ENCODE results near the gene ZBTB20.

Gene ZBTB20

DNA sequence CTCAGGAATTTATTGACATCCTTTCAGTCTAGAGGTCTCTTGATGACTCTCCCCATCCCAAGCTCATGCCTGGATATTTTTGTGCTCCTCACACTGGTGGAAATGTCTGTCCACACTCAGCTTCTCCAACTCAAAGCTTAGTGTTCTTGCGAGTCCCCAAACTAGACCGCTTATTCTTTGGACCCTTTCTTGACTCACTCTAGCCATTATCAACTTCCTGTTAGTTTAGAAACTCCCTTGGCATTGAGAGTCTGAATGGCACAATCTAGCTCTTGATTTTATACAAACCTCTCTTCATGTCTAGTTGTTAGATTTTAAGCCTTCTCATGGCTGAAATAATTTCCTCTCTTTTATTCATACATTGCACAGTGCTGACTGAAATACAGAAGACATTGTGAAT is 833.7 kb downstream of the ZBTB20 start:
- Histone ChIP-seq H3K9ac (ENCODE audit: low read depth, low read length) (no peak overlapping the region), H3K4me1 (ENCODE audit: insufficient read depth, low read length) (peaks cover 7% of the 10 kb centered on the region), H3K27ac (ENCODE audit: low read depth, low read length) (no peak overlapping the region), H3K36me3 (ENCODE audit: insufficient read depth, low read length) (no peaks in the 10 kb centered on the region), H3K4me3 (ENCODE audit: low read length) (no peak overlapping the region), H3K27me3 (ENCODE audit: insufficient read depth, low read length) (no peaks in the 10 kb centered on the region), H3K9me3 (ENCODE audit: insufficient read depth, low read depth, low read length) (no peaks in the 10 kb centered on the region)
- 97% methylated on average over 2 of the region's 2 CpGs for WGBS

DNA sequence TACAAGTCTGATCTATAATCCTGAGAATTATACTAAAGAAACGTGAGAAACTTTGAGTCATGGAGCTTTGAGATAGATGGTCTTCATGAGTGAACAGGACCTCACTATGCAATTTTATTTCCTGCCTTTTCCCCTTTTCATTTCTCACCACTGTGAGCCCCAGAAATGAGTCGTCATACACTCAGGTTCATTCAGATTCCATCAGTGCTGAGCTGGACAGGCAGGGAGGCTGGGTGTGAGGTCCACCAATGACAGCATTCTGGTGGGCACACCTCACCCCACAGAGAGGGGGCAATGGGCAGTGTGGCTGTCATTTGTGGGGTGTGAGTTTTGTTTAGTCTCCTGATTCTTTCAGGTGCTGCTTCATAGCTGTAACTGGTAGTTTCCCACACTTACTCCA is 836.4 kb downstream of the ZBTB20 start:
- Histone ChIP-seq H3K9ac (ENCODE audit: low read depth, low read length) (no peak overlapping the region), H3K9me3 (ENCODE audit: insufficient read depth, low read depth, low read length) (no peaks in the 10 kb centered on the region), H3K27me3 (ENCODE audit: insufficient read depth, low read length) (no peaks in the 10 kb centered on the region), H3K4me3 (ENCODE audit: low read length) (no peak overlapping the region), H3K27ac (ENCODE audit: low read depth, low read length) (no peak overlapping the region), H3K36me3 (ENCODE audit: insufficient read depth, low read length) (no peaks in the 10 kb centered on the region), H3K4me1 (ENCODE audit: insufficient read depth, low read length) (no peaks in the 10 kb centered on the region)
- 85% methylated on average over 2 of the region's 2 CpGs for WGBS

DNA sequence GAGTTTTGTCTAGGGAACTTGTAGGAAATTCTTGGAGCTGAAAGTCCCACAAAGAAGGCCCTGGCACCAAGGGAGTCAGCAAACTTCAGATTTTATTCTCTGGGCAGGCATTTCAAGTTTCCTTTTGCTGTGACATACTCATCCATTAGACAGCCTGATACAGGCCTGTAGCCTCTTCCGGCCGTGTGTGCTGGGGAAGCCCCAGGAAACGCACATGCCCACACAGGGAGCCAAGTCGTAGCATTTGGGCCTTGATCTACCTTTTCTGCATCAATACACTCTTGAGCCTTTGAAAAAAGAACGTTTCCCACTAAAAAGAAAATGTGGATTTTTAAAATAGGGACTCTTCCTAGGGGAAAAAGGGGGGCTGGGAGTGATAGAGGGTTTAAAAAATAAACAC is 838.3 kb downstream of the ZBTB20 start:
- Histone ChIP-seq H3K9ac (ENCODE audit: low read depth, low read length) (no peak overlapping the region), H3K27ac (ENCODE audit: low read depth, low read length) (no peak overlapping the region), H3K4me3 (ENCODE audit: low read length) (no peak overlapping the region), H3K9me3 (ENCODE audit: insufficient read depth, low read depth, low read length) (no peaks in the 10 kb centered on the region), H3K4me1 (ENCODE audit: insufficient read depth, low read length) (no peaks in the 10 kb centered on the region), H3K36me3 (ENCODE audit: insufficient read depth, low read length) (no peaks in the 10 kb centered on the region), H3K27me3 (ENCODE audit: insufficient read depth, low read length) (no peaks in the 10 kb centered on the region)
- WGBS, result 92% methylated on average over 5 of the region's 5 CpGs

DNA sequence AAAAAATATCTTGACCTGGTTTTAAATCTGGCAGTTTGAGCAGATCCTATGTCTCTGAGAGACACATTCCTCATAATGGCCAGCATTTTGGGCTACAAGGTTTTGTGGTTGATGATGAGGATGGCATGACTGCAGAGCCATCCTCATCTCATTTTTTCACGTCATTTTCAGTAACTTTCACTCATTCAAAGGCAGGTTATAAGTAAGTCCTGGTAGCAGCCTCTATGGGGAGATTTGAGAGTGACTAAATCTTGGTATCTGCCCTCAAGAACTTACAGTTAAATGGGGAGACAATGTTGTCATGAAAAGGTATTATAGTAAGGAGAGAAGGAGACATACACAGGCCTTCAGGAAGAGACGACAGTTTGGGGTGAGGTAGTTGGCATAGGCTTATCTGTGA is 838.7 kb downstream of the ZBTB20 start:
- Histone ChIP-seq H3K4me3 (ENCODE audit: low read length) (no peak overlapping the region), H3K36me3 (ENCODE audit: insufficient read depth, low read length) (no peaks in the 10 kb centered on the region), H3K4me1 (ENCODE audit: insufficient read depth, low read length) (no peaks in the 10 kb centered on the region), H3K9me3 (ENCODE audit: insufficient read depth, low read depth, low read length) (no peaks in the 10 kb centered on the region), H3K27me3 (ENCODE audit: insufficient read depth, low read length) (no peaks in the 10 kb centered on the region), H3K27ac (ENCODE audit: low read depth, low read length) (no peak overlapping the region), H3K9ac (ENCODE audit: low read depth, low read length) (no peak overlapping the region)
- 96% methylated on average over 1 of the region's 2 CpGs for WGBS

DNA sequence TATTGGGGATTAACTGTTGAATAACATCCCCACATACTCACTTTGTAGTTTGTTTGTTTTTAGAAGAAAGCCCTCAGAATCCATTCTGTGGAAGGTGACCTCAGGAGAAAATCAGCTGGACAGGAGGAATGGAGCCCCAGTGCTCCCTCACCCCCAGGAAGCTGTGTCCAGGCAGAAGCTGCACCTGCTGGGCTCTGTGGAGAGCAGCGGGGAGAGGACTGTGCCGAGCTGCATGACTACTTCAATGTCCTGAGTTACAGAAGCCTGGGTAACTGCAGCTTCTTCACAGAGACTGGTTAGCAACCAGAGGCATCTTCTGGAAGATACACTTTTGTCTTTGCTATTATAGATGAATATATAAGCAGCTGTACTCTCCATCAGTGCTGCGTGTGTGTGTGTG is 839.3 kb downstream of the ZBTB20 start:
- Histone ChIP-seq H3K27ac (ENCODE audit: low read depth, low read length) (no peak overlapping the region), H3K9ac (ENCODE audit: low read depth, low read length) (no peak overlapping the region), H3K9me3 (ENCODE audit: insufficient read depth, low read depth, low read length) (no peaks in the 10 kb centered on the region), H3K4me3 (ENCODE audit: low read length) (no peak overlapping the region), H3K27me3 (ENCODE audit: insufficient read depth, low read length) (no peaks in the 10 kb centered on the region), H3K36me3 (ENCODE audit: insufficient read depth, low read length) (no peaks in the 10 kb centered on the region), H3K4me1 (ENCODE audit: insufficient read depth, low read length) (no peaks in the 10 kb centered on the region)
- 93% methylated on average over 2 of the region's 3 CpGs for WGBS

DNA sequence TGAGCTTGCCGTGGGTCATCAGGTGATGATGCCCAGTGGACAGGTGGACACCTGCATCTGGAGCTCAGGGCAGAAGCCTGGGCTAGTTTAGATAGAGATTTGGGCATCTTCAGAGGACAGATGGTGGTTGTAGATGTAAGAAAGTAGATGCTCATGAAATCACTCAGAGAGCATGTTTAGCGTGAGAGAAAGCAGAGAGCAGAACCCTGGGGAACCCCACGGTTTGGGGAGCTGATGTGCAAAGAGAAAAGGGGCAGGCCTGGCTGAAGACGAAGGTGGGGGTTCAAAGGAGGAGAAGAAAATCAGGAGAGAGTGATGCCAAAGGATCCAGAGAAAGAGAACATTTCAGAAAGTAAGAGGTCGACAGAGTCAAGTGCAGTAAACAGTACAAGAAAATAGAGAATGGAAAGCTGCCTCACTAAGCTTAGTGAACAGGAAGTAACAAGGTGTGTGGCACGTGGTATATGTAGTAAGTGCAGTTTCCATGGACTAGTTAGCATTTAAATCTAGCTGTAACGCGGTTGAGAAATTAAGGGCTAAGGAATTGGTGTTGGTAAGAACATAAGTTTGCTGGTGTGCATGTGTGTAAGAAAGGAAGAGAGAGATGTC is 839.8 kb downstream of the ZBTB20 start:
- no peaks in the 10 kb centered on the region for H3K9me3 ChIP-seq (ENCODE audit: insufficient read depth, low read depth, low read length)
- H3K36me3 ChIP-seq (ENCODE audit: insufficient read depth, low read length), result no peaks in the 10 kb centered on the region
- no peaks in the 10 kb centered on the region for H3K27me3 ChIP-seq (ENCODE audit: insufficient read depth, low read length)
- H3K4me3 ChIP-seq (ENCODE audit: low read length), result no peak overlapping the region
- H3K9ac ChIP-seq (ENCODE audit: low read depth, low read length), result no peak overlapping the region
- H3K4me1 ChIP-seq (ENCODE audit: insufficient read depth, low read length), result no peaks in the 10 kb centered on the region
- 90% methylated on average over 8 of the region's 8 CpGs for WGBS
- H3K27ac ChIP-seq (ENCODE audit: low read depth, low read length), result no peak overlapping the region

DNA sequence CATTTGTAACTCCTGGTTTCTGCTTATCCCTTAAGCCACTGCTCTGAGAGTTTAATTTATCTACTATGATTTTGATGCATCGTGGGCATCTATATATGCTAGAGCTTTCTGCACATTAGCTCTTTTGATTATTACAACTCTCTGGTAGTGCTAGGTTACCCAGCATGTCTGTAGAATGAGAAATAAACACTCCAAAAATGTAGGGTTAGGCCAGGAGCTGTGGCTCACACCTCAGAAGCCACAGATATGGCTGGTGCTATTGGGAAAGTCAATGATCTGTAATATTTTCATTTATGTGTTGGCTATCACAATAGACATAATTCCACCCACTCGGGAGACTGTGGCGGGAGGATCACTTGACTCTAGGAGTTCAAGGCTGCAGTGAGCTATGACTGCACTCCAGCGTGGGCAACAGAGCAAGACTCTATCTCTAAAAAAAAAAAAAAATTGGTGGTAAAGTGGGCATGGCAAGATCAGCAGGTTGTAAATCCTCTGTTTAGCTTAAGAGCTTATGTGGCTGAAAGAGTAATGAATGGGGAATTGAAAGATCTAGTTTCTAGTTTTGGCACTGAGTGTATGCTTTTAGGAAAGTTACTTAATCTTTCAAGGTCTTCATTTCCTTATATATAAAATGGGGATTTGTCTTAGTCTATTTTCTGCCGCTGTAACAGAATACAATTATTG is 847.0 kb downstream of the ZBTB20 start:
- Histone ChIP-seq H3K9me3 (ENCODE audit: insufficient read depth, low read depth, low read length) (no peaks in the 10 kb centered on the region), H3K36me3 (ENCODE audit: insufficient read depth, low read length) (no peaks in the 10 kb centered on the region), H3K4me1 (ENCODE audit: insufficient read depth, low read length) (no peaks in the 10 kb centered on the region), H3K4me3 (ENCODE audit: low read length) (no peak overlapping the region), H3K27ac (ENCODE audit: low read depth, low read length) (no peak overlapping the region), H3K27me3 (ENCODE audit: insufficient read depth, low read length) (no peaks in the 10 kb centered on the region), H3K9ac (ENCODE audit: low read depth, low read length) (no peak overlapping the region)
- WGBS, result 97% methylated on average over 5 of the region's 5 CpGs

DNA sequence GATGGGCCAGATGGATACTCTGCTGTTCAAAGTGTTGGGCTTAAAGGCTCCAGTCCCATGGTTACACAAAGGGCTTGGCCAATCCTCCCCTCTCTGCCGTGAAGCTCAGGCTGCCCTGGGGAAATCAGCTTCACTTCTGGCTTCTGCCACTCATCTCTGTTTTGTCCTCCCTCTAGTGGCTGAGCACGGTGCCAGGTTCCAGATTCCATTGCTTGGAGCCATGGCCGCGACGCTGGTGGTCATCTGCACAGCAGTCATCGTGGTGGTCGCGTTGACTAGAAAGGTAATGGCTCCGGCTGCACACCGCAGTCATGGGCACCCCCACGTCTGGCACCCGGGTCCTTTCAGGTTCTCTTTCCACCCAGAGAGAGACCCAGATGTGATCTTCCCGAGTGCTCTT is 847.7 kb downstream of the ZBTB20 start:
- Histone ChIP-seq H3K4me3 (ENCODE audit: low read length) (no peak overlapping the region), H3K36me3 (ENCODE audit: insufficient read depth, low read length) (no peaks in the 10 kb centered on the region), H3K27me3 (ENCODE audit: insufficient read depth, low read length) (no peaks in the 10 kb centered on the region), H3K9ac (ENCODE audit: low read depth, low read length) (no peak overlapping the region), H3K9me3 (ENCODE audit: insufficient read depth, low read depth, low read length) (no peaks in the 10 kb centered on the region), H3K27ac (ENCODE audit: low read depth, low read length) (no peak overlapping the region), H3K4me1 (ENCODE audit: insufficient read depth, low read length) (no peaks in the 10 kb centered on the region)
- WGBS, result 75% methylated on average over 13 of the region's 13 CpGs

DNA sequence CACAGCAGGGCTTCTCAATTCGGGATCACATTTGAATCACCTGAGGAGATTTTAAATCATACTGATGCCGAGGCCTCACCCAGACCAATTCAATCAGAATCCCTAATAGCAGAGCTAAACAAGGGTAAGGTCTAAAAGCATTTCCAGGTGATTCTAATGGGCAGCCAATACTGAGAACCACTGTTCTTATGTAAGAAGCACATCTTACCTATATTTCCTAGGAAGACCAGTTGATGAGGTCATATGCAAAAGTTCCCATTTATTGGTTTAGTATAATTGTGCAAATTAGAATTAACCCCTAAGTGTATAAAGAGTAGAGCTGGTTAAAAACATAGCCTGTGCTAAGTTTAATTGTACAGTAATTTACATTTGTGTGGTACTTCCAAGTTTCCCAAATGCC is 851.1 kb downstream of the ZBTB20 start:
- Histone ChIP-seq H3K27ac (ENCODE audit: low read depth, low read length) (no peak overlapping the region), H3K4me3 (ENCODE audit: low read length) (no peak overlapping the region), H3K27me3 (ENCODE audit: insufficient read depth, low read length) (no peaks in the 10 kb centered on the region), H3K4me1 (ENCODE audit: insufficient read depth, low read length) (no peaks in the 10 kb centered on the region), H3K36me3 (ENCODE audit: insufficient read depth, low read length) (no peaks in the 10 kb centered on the region), H3K9ac (ENCODE audit: low read depth, low read length) (no peak overlapping the region), H3K9me3 (ENCODE audit: insufficient read depth, low read depth, low read length) (no peaks in the 10 kb centered on the region)
- 88% methylated on average over 2 of the region's 2 CpGs for WGBS

DNA sequence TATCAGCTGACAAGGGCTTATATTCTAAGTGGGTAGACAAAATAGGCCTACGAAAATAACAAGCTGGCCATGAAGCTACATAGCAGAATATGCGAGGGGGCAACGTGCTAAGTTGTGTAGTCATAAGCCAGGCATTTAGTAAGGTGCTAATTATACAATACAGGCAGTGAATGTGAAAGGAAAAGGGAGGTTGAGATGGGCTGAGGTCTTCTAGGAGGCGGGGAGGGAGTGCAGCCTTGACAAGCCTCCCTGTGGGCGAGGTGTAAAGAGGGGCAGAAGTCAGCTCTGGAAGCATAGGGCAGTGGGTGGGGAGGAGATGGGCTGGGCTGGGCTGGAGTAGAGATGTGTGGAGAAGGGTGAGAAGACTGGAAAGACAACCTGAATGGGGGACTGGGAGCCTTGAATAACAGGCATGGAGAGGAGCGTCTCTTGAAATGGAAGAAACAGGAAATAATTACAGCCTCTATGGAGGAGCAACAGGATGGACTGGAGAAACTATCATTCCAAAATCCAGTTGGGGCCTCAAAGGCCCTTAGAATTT is 852.1 kb downstream of the ZBTB20 start:
- Histone ChIP-seq H3K4me3 (ENCODE audit: low read length) (no peak overlapping the region), H3K9ac (ENCODE audit: low read depth, low read length) (no peak overlapping the region)
- WGBS, result 81% methylated on average over 6 of the region's 6 CpGs

DNA sequence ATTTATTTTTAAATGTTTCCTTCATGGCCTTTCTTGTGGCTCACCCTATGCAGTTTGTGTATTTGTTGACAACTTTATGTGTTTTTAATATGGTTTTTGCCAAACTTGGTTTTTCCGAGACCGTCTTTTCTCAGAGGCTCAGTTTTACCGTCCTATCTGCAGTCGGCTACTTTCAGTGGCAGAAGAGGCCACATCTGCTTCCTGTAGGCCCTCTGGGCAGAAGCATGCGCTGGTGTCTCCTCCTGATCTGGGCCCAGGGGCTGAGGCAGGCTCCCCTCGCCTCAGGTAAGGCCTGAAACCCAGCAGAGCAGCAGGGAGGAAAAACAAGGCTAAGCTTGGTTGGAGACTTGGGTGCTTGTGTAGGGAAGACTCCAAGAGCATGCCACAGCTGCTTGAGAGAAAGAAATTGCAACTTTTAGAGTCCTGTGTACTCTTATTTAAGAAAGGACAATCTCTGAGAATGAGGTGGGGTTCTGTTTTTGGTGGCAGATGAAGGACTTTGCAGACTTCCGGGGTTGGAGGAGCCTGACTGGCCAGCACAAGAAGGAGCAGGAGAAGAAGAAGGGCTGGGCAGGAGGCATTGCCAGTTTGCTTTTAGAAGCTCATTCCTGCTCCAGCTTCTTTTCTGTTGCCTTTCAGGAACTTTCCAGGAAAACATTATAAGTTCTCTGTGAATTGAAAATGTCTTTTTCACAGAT is 853.1 kb downstream of the ZBTB20 start, which contains the start of gene TIGIT:
TIGIT (plus strand) TSS at position 191 of the 698 bp plus-strand sequence; CDS start at position 225, 34 bp downstream.
- no peak within 1 kb of the TSS for H3K27ac ChIP-seq (ENCODE audit: low read depth, low read length)
- 95% methylated on average over 7 of the region's 7 CpGs for WGBS

More for the DNA sequence above, 852.1 kb downstream of the ZBTB20 start:
- Histone ChIP-seq H3K4me1 (ENCODE audit: insufficient read depth, low read length) (no peaks in the 10 kb centered on the region), H3K27me3 (ENCODE audit: insufficient read depth, low read length) (no peaks in the 10 kb centered on the region), H3K36me3 (ENCODE audit: insufficient read depth, low read length) (no peaks in the 10 kb centered on the region), H3K9me3 (ENCODE audit: insufficient read depth, low read depth, low read length) (no peaks in the 10 kb centered on the region), H3K27ac (ENCODE audit: low read depth, low read length) (no peak overlapping the region)

More for the DNA sequence above, 853.1 kb downstream of the ZBTB20 start, which contains the start of gene TIGIT:
- no peak within 1 kb of the TSS for H3K4me3 ChIP-seq (ENCODE audit: low read length)
- H3K36me3 ChIP-seq (ENCODE audit: insufficient read depth, low read length), result no peaks in the 10 kb centered on the region
- no peak within 1 kb of the TSS for H3K9ac ChIP-seq (ENCODE audit: low read depth, low read length)
- H3K4me1 ChIP-seq (ENCODE audit: insufficient read depth, low read length), result no peaks in the 10 kb centered on the region
- no peaks in the 10 kb centered on the region for H3K9me3 ChIP-seq (ENCODE audit: insufficient read depth, low read depth, low read length)
- H3K27me3 ChIP-seq (ENCODE audit: insufficient read depth, low read length), result no peaks in the 10 kb centered on the region
